GM11168 (cell line): ENCODE measurements around the gene CALM3.

Experiments used
- in situ Hi-C: fragments of 300-500 bp; cut with MboI; formaldehyde crosslinking; loops from one replicate; pipeline ENCODE4 v1.12.0; 2022; ENCODE audit warnings: low sequenced_read_pairs; ENCODE audit not compliant: unreplicated experiment

CALM3 gene

DNA sequence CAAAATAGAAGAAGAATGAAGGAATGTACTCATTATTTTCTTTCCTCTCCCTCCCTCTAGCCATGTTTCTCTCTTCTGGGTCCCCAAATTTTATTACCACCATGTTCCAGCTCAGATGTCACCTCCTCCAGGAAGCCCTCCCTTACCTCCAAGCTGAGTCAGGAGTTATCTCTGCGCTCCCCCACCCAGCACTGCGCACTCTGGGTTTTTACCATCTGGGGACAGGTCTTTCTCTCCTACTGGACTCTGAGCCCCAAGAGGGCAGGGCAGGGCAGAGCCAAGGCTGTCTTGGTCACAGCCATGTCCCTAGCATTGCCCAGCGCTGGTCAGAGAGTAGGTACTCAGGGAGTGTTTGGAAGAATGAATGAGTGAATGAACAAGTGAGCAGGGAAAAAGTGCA, 32.0 kb downstream of the CALM3 start:
- in situ Hi-C loops = no loop called here

DNA sequence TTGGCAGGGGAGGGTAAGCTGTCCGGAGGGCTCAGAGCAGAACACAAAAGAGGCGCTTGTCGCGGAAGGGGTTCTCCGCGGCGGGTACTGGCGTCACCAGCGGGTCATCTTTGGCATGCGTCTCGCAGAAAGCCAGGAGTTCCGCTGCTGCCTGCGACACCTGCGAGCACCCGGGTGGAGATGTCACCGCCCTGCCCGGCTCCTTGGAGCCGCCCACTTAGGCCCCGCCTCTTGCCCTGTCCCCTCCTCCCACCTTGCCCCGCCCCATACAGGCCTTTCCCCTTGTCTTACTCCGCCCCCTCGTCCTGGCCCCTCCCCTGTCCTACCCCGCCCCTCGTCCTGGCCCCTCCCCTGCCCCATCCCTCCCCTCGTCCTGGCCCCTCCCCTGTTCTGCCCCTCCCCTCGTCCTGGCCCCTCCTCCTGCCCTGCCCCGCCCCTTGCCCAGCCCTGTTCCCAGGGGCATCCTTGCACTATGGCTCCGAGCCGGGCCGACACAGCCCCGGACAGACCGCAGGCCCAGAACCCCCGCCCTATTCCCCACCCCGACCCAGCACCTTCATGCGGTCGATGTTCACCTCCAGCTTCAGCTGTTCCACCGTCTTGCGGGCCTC, 33.0 kb downstream of the CALM3 start:
- in situ Hi-C loops = no loop called here

DNA sequence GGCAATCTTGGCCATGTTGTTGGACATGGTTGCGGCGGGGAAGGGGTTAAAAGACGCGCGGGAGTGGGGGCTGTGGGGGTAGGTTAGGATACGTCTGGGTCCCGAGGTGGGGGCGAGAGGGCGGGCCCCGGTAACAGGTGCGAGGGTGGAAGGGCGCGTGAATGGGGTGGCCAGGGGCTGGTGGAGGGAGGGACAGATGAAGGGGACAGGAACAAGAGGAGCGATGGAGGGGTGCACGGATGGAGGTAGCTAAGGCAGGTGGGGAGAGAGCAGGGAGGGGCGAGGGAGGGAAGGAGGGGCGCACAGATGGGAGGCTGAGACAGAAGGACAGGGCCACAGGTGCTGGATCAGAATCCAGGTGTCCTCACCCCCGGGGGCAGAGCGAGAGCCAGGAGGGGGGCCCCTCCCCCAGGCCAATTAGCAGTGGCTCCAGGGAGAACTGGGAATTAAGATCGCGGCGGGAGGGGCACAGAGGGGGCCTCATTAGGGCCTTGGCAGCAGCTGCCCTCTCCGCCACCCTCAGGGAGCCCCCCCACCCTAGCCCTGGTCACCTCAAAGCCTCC, 33.6 kb downstream of the CALM3 start:
- in situ Hi-C loops = no loop called here

- in situ Hi-C loops = no loop called here
These were observed 35.0 kb downstream of the CALM3 start, which contains the start of gene GNG8 for GRCh38 chr19:46635920-46636761. Gene GNG8 (minus strand): TSS chr19:46636202. CDS start chr19:46634682, 1,520 bp downstream.

GRCh38 chr19:46637224-46637623, 36.1 kb downstream of the CALM3 start:
- in situ Hi-C loops = no loop called here

DNA sequence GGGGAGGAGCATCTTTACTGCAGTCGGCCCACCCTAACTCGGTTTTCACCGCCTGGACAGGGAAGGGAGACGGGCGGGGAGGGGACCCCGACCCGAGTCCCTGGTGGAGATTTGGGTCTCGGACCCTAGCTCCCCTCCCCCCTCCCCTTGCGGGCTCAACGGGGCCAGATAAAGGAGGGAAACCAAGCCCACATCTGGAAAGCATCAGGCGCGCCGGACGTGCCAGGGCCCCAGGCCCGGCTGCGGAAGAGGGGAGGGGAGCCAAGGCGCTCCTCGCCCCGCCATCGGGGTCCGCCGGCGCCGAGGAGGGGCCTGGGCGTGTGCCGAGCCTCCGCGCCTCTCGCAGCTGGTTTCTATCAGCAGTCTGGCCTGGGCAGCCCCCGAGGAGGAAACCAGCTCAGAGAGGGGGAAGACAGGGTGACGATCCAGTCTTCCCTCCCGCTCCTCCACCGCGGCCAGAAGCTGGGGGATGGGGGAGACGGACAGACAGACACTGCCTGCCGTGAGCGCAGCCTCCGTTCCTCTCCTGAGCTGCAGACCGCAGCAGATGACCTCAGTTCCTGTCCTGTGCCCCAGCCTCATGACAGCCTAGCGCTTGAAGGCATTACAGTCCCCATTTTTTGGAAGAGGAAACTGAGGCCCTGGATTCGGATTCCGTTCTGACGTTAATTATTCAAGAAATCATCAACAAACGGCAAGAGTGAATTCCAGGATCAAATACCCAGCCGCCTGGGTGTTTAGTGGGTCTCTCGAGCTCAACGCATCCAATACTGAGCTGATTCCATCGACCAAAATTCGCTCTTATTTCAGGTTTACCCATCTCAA, 38.4 kb downstream of the CALM3 start:
- in situ Hi-C loops = no loop called here

GRCh38 chr19:46640656-46641055, 39.5 kb downstream of the CALM3 start:
- in situ Hi-C loops = no loop called here

GRCh38 chr19:46644720-46645119, 43.6 kb downstream of the CALM3 start:
- in situ Hi-C loops = no loop called here

- in situ Hi-C loops = no loop called here
These were observed 45.3 kb downstream of the CALM3 start for GRCh38 chr19:46646402-46646801.

DNA sequence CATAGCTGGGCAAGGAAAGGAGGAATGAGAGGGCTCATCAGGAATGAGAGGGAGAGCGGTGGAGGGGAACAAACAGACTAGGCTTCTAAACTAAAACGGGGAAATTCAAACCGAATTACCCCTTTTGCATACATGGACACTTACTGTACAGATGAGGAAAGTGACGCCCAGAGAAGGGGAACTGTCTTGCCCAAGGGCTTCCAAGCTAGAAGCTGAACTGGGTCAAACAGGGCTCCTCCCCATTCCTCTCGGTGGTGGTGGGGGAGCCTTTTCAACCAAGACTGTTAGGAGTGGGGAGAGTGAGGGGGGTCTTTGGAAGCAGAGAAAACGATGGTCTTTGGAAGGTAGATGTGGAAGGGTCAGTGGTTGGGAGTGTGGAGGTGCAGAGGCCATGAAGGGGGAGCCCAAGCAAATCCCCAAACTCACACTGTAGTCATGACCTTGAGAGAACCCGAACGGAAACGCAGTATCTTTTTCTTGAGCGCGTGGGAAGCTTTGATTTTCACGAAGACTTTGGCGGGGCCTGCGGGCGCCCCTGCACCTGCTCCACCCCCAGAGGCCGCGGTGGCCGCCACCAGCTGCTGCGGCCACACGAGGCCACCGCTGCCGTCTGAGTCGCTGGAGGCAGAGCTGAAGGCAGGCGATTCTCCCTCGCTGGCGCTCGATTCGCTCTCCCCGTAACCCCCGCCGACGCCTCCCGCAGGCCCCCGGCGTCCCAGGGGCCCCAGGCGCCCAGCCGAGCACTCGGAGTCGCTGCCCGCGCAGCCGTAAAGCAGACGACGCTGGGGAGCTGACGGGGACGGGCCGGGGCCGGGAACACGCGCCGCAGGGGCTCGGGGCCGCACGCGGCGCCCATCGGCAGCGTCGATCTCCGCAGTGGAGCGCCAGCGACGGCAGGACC, 47.2 kb downstream of the CALM3 start:
- in situ Hi-C loops = no loop called here

- in situ Hi-C loops = no loop called here
These were observed 48.1 kb downstream of the CALM3 start for GRCh38 chr19:46648961-46649960.

DNA sequence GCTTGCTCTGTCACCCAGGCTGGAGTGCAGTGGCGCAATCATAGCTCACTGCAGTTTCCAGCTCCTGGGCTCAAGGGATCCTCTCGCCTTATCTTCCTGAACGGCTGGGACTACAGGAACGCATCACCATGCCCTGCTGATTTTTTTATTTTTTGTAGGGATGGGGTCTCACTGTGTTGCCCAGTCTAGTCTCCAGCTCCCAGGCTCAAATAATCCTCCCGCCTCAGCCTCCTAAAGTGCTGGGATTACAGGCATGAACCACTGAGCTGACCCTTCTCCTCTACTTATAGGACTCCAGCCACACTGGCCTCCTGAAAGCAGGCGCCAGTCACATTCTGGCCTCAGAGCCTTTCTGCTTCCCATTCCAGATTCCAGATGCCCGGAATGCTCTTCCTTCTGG, 49.3 kb downstream of the CALM3 start:
- in situ Hi-C loops = no loop called here

DNA sequence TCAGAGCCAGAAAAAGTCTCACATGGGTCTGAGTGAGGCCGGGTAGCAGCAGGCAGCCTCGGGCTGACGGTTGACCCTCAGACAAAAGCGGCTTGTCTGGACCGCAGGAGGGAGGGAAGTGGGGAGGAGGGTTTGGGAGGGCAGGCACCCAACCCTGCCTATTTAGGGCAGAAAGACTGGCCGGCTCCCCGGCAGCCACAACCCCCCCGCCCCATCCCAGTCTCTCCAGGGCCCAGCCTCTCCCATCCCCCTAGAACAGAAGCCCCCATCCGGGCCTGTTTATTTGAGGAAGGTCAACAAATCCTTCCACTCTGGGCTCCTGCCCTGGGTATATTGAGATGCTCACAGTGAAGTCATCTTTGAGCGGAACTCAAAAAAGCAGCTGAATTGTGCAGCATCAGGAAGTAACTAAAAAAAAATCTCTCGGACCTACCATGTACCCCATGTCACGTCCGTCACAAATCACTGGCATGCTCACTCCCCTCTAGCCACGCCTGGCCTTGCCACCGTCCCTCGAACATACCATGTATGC, 53.6 kb downstream of the CALM3 start:
- in situ Hi-C loops = loop anchor here (5.0 kb wide), 1 partner anchor 122 kb away; no protein-coding TSS in a partner anchor

DNA sequence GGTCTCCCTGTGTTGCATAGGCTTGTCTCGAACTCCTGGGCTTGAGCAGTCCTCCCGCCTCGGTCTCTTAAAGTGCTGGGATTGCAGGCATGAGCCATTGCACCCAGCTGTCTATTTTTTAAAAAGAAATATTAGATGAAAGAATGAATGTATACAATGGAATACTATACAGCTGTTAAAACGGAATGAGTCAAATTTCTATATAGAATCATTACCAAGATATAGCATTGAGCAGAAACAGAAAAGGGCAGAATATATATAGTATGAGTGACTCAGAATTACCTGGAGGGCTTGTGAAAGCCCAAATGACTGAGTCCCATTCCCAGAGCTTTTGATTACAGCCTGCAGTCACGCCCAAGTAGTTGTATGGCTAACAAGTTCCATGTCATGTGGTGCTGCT, 55.4 kb downstream of the CALM3 start:
- in situ Hi-C loops = loop anchor here (5.0 kb wide), 1 partner anchor 124 kb away; no protein-coding TSS in a partner anchor

DNA sequence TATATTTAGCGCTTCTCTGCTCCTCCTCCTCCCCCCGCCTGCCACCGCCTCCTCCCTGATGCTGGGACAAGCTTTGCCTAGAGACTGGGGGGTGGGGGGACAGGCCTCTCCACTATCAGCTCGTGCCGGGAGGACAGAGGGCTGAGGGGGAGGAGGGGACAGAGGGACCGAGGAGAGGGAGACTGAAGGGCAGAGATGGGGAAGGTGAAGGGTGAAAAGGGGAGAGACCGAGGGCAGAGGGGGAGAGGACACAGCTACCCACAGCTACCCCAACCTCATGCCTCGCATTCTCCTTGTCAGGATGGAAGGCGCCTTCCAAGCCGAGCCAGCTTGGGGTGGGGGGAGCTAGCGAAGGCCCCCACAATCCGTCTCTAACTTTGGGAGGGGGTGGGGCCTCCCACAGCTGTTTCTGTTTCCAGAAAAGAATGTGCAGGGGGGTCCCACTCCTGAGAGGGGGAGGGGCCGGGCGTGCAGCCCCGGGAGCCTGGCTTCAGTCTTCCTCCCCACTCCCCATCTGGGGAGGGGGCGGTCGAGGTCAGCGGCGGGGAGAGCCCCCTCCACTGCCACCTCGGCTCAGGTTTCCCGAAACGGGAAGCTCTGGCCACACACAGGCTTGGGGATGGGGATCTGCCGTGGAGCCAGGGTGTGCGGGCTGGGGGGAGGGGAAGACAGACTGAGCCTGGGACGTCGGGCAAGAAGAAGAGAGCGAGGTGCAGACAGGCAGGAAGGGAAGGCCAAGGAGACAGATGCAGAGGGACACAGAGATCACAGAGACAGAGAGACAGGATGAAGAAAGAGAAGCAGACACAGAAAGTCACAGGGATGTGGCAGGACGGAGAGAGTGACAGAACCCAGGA, 58.2 kb downstream of the CALM3 start:
- in situ Hi-C loops = loop anchor here (5.0 kb wide), 2 partner anchors 47 to 127 kb away; no protein-coding TSS in a partner anchor

DNA sequence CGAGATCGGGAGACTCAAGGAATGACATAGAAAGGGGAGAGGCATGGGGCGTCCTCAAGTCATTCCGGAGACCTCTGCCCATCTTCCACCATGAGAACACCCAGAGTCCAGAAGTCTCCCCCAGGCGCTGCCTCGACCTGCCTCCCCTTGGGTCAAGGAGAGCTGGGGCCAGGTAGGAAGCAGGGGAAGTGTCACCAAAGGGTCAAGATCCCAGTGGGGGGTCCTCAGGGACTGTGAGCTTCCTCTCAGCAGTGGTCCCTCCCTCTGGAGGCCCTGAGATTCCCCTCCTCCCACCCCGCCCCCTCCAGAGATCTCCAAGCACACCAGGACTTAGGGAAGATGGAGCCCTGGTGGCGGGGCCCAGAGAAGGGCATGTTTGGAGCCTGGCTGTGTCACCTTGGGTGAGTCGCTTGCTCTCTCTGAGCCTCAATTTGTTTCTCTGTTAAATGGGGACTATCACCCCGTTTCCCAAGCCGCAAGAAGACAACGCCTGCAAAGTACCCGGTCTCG, 58.9 kb downstream of the CALM3 start:
- in situ Hi-C loops = loop anchor here (5.0 kb wide), 1 partner anchor 48 kb away; no protein-coding TSS in a partner anchor
